Neural cell (in vitro differentiated cells): ENCODE measurements around the gene CATSPERD. TPM values are rescaled to one million over a fixed set of nuclear protein-coding genes. Genes with fewer than 3 reads are reported as not detected.
A peak's percentile ranks its signal among the peaks of the same experiment; 100 is the strongest.

Source experiments
- H2AFZ ChIP-seq: fragments of 200-600, 300-800 bp; sonication (generic), shearing (Covaris generic); 2 replicates; pipeline ENCODE4 v1.6.0; 2014; ENCODE audit warnings: low read depth, mild to moderate bottlenecking, antibody characterized with exemption, low read length, moderate library complexity
- H3F3A ChIP-seq: fragments of 200-600 bp; shearing (Covaris generic); 2 replicates; pipeline ENCODE4 v1.6.1; 2016; ENCODE audit warnings: mild to moderate bottlenecking, moderate library complexity, mixed read lengths, antibody characterized with exemption, low read length; ENCODE audit not compliant: insufficient read depth, poor library complexity, severe bottlenecking
- H3K27ac ChIP-seq: fragments of 200-600, 300-800 bp; sonication (generic), shearing (Covaris generic); 2 replicates; pipeline ENCODE4 v1.5.1; 2014; ENCODE audit warnings: mild to moderate bottlenecking, low read length, moderate library complexity
- H3K27me3 ChIP-seq: fragments of 300-800, 200-600 bp; sonication (generic), shearing (Covaris generic); 2 replicates; pipeline ENCODE4 v1.6.0; 2014; ENCODE audit warnings: mild to moderate bottlenecking, low read depth, low read length, moderate library complexity; ENCODE audit not compliant: insufficient read depth
- H3K36me3 ChIP-seq: fragments of 300-800, 200-600 bp; sonication (generic), shearing (Covaris generic); 2 replicates; pipeline ENCODE4 v1.5.1; 2014; ENCODE audit warnings: mild to moderate bottlenecking, antibody characterized with exemption, low read length, moderate library complexity; ENCODE audit not compliant: insufficient read depth
- H3K4me2 ChIP-seq: fragments of 300-800, 200-600 bp; sonication (generic), shearing (Covaris generic); 2 replicates; pipeline ENCODE4 v1.6.0; 2014; ENCODE audit warnings: mild to moderate bottlenecking, low read length
- H3K4me3 ChIP-seq: fragments of 300-800, 200-600 bp; sonication (generic), shearing (Covaris generic); 2 replicates; pipeline ENCODE4 v1.5.1; 2014; ENCODE audit warnings: mild to moderate bottlenecking, low read length, moderate library complexity
- H3K79me2 ChIP-seq: fragments of 200-600 bp; shearing (Covaris generic); replicated peaks from 2 replicates; pipeline ENCODE4 v1.6.0; 2014; ENCODE audit warnings: mild to moderate bottlenecking, low read length, moderate library complexity; ENCODE audit not compliant: insufficient read depth
- H3K9ac ChIP-seq: fragments of 300-800, 200-600 bp; sonication (generic), shearing (Covaris generic); 2 replicates; pipeline ENCODE4 v1.6.1; 2016; ENCODE audit warnings: mild to moderate bottlenecking, low read length, mixed read lengths
- H3K9me2 ChIP-seq: fragments of 200-600 bp; shearing (Covaris generic); 2 replicates; pipeline ENCODE4 v1.6.1; 2016; ENCODE audit warnings: mild to moderate bottlenecking, low read length, mixed read lengths; ENCODE audit not compliant: insufficient read depth
- H3K9me3 ChIP-seq: fragments of 200-600, 300-800 bp; sonication (generic), shearing (Covaris generic); 2 replicates; pipeline ENCODE4 v1.6.1; 2016; ENCODE audit warnings: mild to moderate bottlenecking, mixed run types, low read length, moderate library complexity, mixed read lengths
- H4K20me1 ChIP-seq: fragments of 200-600 bp; shearing (Covaris generic); 2 replicates; pipeline ENCODE4 v1.6.1; 2016; ENCODE audit warnings: mild to moderate bottlenecking, mixed run types; ENCODE audit not compliant: insufficient read depth
- CTCF ChIP-seq: fragments of 450-650 bp; IDR thresholded peaks from 2 replicates; pipeline ENCODE4 v1.5.1; 2014; ENCODE audit warnings: antibody characterized with exemption, mild to moderate bottlenecking, moderate library complexity; ENCODE audit not compliant: poor library complexity, severe bottlenecking
- EP300 ChIP-seq: fragments of 450-650 bp; conservative IDR thresholded peaks from 2 replicates; pipeline ENCODE4 v1.6.1; 2014; ENCODE audit warnings: antibody characterized with exemption, mild to moderate bottlenecking, moderate library complexity; ENCODE audit not compliant: poor library complexity, severe bottlenecking
- EZH2 ChIP-seq: fragments of 200-600, 300-800 bp; shearing (Covaris generic), sonication (generic); IDR thresholded peaks from 2 replicates; pipeline ENCODE4 v1.6.1; 2014; ENCODE audit warnings: antibody characterized with exemption, low read length, borderline replicate concordance, mild to moderate bottlenecking; ENCODE audit not compliant: insufficient read depth, poor library complexity, severe bottlenecking
- MXI1 ChIP-seq: fragments of 450-650 bp; conservative IDR thresholded peaks from 2 replicates; pipeline ENCODE4 v1.6.1; 2014; ENCODE audit warnings: antibody characterized with exemption, mild to moderate bottlenecking; ENCODE audit not compliant: poor library complexity, severe bottlenecking
- POLR2AphosphoS5 ChIP-seq: IDR thresholded peaks from 2 replicates; pipeline ENCODE4 v1.6.1; 2012
- RAD21 ChIP-seq: fragments of 450-650 bp; conservative IDR thresholded peaks from 2 replicates; pipeline ENCODE4 v1.6.1; 2014; ENCODE audit warnings: antibody characterized with exemption, mild to moderate bottlenecking, moderate library complexity
- REST ChIP-seq: IDR thresholded peaks from 2 replicates; pipeline ENCODE4 v1.6.1; 2012; ENCODE audit warnings: borderline replicate concordance
- SMC3 ChIP-seq: fragments of 450-650 bp; conservative IDR thresholded peaks from 2 replicates; pipeline ENCODE4 v1.6.1; 2014; ENCODE audit warnings: antibody characterized with exemption, mild to moderate bottlenecking, moderate library complexity; ENCODE audit not compliant: poor library complexity
- TAF1 ChIP-seq: IDR thresholded peaks from 2 replicates; pipeline ENCODE4 v1.6.1; 2012; ENCODE audit warnings: low read depth
- polyA plus RNA-seq: library from polyadenylated mRNA; depleted of rRNA; stranded (reverse); fragments of >200 nt; gene quantifications from 2 replicates; pipeline ENCODE4 v1.2.3, GENCODE V29; 2014

CATSPERD gene
- polyA plus RNA-seq, 1 donor from 2014 or later, result not detected

- peak overlapping the region; percentile 68 for H3K4me3 ChIP-seq
- no peaks in the 10 kb centered on the region for H3K9me2 ChIP-seq
- H4K20me1 ChIP-seq, result no peaks in the 10 kb centered on the region
- H3K79me2 ChIP-seq, result peaks cover 24% of the 10 kb centered on the region
- H3F3A ChIP-seq, result no peaks in the 10 kb centered on the region
- no peak overlapping the region for H3K27ac ChIP-seq
- H3K9me3 ChIP-seq, result no peaks in the 10 kb centered on the region
- no peak overlapping the region for H2AFZ ChIP-seq
- no peaks in the 10 kb centered on the region for H3K27me3 ChIP-seq
- H3K4me2 ChIP-seq, result no peak overlapping the region
- H3K9ac ChIP-seq, result no peak overlapping the region
- no peak for TF ChIP-seq RAD21
- TF ChIP-seq CTCF, result no peak
- no peak for TF ChIP-seq MXI1
- no peak for TF ChIP-seq TAF1
- no peak for TF ChIP-seq REST
- no peak for TF ChIP-seq EP300
- TF ChIP-seq POLR2AphosphoS5, result no peak
- no peak for TF ChIP-seq EZH2
- no peak for TF ChIP-seq SMC3
- no peaks in the 10 kb centered on the region for H3K36me3 ChIP-seq
Measured at GRCh38 chr19:5718037-5718578, 2.3 kb upstream of the CATSPERD start.

- Histone ChIP-seq H3K4me2 (peak overlapping the region; percentile 35), H2AFZ (no peak overlapping the region), H3K27ac (no peak overlapping the region), H3K27me3 (no peaks in the 10 kb centered on the region), H3K36me3 (no peaks in the 10 kb centered on the region), H3K4me3 (peak overlapping the region; percentile 68), H3F3A (no peaks in the 10 kb centered on the region), H4K20me1 (no peaks in the 10 kb centered on the region), H3K79me2 (peaks cover 24% of the 10 kb centered on the region), H3K9me2 (no peaks in the 10 kb centered on the region), H3K9ac (peak overlapping the region; percentile 75), H3K9me3 (no peaks in the 10 kb centered on the region)
- TF ChIP-seq EZH2 (no peak), MXI1 (no peak), SMC3 (no peak), POLR2AphosphoS5 (no peak), TAF1 (no peak), CTCF (no peak), RAD21 (no peak), EP300 (no peak), REST (no peak)
Measured at GRCh38 chr19:5718579-5719273, 1.7 kb upstream of the CATSPERD start.
